GM18909 (cell line): ENCODE measurements around the gene RPS6KL1.

Experiments
- ATAC-seq: cut with Tn5 transposase; IDR thresholded peaks from one replicate; pipeline ENCODE4 v1.9.1; 2021; ENCODE audit warnings: mild to moderate bottlenecking; ENCODE audit not compliant: unreplicated experiment, poor library complexity

RPS6KL1 gene, protein sequence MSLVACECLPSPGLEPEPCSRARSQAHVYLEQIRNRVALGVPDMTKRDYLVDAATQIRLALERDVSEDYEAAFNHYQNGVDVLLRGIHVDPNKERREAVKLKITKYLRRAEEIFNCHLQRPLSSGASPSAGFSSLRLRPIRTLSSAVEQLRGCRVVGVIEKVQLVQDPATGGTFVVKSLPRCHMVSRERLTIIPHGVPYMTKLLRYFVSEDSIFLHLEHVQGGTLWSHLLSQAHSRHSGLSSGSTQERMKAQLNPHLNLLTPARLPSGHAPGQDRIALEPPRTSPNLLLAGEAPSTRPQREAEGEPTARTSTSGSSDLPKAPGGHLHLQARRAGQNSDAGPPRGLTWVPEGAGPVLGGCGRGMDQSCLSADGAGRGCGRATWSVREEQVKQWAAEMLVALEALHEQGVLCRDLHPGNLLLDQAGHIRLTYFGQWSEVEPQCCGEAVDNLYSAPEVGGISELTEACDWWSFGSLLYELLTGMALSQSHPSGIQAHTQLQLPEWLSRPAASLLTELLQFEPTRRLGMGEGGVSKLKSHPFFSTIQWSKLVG

DNA sequence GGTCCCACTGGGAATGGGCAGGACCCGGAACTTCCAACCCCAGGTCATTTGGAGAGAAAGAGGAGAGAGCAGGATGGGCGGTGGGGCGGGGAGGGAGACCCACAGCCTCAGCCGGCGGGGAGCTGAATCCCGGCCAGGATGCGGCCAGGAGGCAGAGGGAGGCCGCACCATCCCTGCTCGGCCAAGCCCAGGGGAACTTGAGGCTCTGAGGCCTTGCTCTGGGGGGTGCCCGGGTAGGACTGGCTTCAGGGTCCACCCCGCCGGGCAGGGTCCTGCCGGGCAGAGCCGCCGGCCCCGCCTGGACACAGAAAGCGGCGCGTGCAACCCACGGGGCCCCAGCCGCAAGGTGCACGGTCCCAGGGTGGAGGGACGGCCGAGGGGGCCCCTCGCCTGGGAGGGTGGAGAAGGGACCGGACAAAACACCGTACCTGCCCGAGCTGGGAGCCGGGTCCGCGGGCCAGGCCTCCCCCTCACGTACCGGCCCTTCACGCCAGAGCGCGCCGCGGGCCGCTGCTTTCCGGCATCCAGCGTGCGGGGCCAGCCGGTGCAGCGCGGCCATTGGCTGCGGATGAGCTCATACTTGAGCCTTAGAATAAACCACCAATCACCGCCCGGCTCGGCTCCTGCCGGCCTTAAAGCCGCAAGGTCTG, at the start of gene RPS6KL1:
Gene RPS6KL1 (minus strand): TSS at position 509 of the 650 bp plus-strand sequence. CDS start 1,719 bp downstream, outside the sequence.
- ATAC-seq, result peak; percentile 94

DNA sequence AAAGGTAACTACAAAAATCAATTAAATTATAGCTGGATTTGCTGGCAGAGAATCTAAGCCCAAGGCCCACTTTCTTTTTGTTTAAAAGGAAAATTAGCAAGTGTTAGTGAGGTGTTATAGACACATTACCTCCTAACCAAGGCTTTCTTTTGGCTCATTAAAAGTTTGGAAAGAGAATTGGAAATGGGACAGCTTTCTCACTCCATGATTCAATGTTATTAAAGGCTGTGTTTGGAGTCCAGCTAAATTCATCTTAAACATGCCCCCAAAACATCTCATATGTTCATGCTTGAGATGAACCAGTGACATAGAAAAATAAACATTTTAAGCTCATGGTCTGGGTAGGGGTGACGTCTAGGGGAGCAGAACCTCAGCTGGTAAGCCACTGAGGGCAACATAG, 45.8 kb upstream of the RPS6KL1 start:
- no peak for ATAC-seq

DNA sequence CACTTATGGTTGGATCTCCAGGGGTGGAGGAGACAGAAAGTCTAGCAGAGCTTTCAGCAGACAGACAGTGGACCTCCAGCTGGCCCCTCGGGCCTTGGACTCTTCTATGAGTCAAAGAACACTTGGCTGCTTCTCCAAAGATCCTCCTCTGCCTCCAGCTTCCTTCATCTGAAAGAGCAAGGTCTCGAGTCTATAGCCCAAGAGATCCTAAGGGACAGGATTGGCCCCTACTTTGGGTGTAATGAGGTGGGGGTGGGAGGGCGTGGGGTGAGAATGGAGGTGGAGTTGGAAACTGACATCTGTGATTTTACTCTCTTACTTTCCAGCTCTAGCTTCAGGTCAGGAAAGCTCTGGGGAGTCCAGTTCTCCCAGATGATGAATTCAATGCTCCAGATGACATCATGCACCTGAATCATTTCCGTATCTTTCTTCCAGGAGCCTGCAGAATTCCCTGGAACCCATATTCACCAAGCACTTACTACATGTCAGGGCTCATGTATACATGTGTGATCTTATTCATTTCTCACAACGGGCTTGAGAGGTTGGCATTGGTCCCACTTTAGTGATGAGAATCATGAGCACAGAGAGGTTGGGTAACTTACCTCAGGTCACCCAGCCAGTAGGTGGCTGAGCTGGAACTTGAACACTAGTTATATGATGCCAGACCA, 42.6 kb upstream of the RPS6KL1 start:
- ATAC-seq, result no peak

DNA sequence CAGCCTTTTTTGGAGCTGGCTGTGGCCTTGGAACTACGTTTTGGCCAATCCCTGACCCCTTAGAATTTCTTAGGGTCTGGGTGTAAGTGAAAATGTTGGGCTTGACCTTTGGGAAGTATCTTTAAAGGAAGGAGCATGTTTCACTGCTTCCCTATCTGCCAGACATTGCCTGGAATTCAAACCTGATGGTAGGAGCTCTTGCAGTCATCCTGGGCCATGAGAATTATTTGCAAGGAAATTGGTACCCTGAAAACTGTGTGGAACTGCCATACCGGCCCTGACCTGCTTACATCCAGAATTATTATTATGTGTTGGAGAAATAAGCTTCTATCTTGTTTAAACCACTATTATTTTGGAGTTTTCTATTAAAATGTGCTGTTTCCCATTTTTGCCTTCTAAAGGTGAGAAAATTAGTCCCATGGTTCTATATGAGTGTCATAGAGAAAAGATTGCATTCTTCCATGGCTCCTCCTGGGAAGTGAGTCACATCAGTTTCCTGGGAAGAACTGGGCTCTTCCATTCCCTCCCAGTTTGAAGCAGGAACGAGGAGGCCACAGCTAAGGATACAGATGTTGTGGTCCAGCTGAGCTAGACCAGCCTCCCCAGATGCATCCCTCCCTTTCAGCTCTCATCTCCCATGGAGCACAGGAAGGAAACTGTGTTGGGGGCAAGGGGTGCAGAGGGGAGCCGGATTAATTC, 41.9 kb upstream of the RPS6KL1 start:
- ATAC-seq, result no peak

DNA sequence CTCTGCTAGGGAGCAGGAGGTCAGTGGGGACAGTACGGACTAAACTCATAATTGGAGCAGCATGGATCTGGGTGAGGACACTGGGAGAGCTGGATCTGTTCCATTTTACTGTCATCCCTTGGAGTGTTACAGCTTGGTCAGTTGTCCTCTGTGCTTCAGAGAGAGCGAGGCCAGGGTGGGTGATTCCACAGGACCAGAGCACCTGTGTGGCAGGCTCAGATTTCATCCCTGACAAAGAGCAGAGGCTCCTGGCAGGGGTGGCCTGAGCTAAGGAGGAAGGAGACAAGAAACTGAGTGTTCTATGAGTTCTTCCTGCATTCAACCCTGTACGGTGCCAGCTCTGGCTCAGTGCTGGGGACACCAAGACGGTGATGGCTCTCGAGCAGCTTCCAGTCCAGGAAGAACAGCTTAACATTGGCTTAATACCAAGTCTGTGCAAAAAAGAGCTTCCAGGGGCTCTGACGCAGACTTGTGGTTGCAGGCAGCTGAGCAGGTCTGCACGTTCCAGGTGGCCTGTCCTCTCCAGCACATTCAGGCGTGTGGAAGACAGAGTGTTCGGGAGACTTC, 40.7 kb upstream of the RPS6KL1 start:
- no peak for ATAC-seq

DNA sequence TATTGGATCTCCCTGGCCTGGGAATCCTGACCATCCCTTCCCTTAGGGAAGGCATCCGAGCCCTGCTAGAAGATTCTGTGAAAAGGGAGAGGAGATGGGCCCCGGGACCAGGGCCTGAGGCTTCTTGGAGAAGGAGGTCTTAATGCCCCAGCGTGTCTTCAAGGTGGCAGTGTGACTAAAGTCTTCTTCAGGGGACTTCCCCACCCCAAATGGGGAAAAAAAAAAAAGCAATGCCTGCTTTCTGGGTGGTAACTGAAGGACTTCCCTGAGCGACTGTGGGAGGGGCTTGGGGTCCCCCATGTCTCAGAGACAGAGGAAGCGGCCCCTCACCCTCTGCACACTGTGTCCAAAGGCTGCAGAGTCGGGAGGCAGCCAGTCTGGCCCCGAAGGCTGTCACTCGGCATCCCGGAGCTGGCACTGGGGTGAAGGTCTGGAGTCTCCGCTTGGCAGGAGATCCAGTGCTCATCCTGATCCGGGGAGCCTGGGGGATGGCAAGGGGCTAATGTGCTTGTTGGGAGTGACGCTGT, 40.2 kb upstream of the RPS6KL1 start:
- no peak for ATAC-seq

DNA sequence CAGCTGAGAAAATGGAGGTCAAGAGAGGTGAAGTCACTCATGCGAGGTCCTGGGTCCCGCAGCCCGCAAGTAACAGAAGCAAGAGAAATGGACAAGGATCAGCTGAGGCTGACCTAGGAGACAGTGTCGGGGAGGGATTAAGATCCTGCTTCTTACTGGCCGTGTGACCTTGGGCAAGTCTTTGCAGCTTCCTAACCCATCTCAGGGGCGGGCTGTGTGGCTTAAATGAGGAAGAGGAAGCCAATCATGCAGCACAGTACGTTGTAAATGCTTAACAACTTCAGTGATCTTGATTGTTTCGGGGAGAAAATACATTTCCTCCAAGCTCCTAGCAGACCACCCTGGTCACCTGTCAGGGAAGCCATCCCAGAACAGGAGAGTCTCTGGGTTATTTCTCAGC, 39.4 kb upstream of the RPS6KL1 start:
- ATAC-seq, result no peak

DNA sequence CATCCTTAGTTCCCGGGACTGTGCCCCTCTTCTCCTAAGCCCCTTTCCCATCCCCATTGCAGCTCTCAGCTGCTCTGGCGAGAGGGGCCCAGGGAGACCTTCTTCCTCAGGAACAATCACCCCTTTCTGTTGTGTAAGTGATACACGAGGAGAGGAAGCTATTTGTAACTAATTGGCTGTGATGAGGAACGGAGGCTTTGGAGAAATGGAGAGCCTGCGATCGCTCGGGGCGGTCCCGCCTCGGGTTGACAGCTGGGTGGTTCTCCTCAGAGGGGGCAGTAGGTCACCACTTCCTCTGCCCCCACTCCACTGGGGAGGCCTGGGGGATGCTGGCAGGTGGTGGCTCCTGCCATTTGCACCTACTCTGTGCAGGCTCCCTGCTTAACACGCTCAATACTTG, 39.0 kb upstream of the RPS6KL1 start:
- ATAC-seq, result no peak

DNA sequence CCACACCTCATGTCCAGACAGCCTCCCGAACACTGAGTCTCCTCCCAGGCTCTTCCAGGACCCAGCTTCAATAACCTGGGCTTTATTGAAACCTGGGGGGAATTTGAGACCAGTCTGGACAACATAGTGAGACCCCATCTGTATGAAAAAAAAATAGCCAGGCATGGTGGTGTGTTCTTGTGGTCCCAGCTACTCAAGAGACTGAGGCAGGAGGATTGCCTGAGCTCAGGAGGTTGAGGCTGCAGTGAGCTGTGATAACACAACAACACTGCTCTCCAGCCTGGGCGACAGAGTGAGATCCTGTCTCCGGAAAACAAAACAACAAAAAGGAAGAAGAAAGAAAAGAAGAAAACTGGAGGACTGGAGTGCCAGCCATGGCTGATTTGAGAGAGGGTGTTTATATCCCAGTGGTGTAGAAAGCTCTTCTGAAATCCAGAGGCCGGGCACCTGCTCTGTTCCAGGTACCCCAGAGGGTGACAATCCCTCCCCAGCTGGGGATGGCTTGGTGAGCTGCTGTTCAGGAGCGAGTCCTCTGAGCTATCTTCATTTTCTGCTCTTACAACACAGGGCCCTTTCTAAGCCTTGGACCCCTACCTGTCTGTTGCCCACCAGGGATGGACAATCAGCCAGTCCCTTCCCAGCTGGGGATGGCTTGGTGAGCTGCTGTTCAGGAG, 38.3 kb upstream of the RPS6KL1 start:
- ATAC-seq, result no peak

DNA sequence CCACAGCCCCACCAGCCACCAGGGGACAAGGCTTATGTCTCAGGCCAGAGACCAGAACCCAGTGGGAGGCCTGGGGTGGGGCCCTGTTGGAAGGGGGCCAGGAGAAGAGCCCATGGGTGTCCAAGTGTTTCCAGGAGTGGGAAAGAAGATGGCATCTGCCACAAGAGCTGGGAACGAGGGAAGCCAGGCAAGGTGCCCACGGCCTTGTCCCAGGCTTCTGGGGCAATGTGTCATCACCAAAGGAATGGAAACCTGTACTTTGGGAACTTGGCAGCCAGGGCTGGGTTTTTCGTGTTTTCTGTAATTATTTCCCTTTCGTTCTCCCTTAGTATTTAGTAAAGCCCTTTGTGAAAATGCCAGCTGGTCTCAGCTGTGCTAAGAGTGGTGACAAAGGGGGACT, 37.7 kb upstream of the RPS6KL1 start:
- ATAC-seq, result no peak

DNA sequence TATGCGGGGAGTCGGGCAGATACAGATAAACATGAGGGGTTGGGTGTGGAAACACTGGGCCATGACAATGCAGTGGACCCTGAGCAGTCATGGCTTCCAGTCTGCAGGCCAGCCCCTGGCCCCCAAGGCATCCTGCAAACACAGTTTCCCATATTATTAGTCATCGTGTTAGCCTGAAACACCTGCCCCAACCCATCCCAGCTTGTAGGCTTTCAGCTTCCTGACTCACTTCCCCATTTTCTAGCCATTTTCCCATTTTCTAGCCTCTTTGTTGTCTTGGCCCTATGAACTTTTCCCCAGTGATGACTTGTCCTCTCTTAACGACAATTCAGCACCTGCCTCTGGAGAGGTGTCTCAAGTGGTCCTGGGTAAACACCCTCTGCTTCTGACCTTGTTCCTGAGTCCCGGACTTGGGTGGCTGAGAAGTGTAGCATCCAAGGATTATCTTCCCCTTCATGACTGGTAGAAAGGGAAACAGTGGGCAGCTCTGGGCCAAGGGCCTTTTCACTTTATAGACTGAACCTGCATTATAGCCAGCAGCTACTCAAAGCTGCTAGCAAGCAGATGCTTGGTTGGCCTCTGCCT, 36.6 kb upstream of the RPS6KL1 start:
- no peak for ATAC-seq

DNA sequence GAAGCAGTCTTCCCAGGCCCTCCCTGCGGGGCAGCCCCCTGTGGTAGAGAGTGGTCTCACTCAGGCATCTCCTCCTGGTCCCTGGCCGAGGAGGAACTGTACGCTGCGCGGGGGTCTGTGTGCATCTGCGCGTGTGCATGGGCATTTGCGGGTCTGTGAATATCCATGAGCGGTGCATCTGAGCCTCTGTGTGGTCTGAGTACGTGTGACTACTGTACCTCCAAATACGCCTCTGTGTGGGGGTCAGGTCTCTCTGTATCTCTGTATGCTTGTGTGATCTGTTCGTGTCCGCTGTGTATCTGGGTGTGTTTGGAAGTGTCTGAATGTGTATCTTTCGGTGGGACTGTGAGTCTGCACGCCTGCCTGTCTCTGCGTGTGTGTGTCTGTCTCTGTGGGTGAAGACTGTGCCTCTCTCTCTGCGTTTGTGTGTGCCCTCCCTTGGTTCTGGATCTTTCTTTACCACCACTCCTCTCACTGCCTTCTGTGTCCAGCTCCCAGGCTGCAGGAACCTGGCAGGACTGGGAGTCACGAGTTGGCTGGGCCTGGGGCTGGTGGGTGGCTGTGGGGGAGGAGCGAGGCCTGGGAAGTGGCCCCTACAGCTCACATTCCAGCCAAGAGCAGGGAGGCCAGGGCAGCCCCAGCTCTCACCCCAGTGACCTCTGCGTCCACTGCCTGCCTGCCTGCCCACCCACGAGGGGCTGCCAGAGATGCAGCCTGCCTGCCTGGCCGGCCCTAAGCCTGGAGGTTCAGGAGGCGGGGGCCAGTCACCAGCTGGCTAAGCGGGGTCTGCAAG, 33.4 kb upstream of the RPS6KL1 start:
- no peak for ATAC-seq

DNA sequence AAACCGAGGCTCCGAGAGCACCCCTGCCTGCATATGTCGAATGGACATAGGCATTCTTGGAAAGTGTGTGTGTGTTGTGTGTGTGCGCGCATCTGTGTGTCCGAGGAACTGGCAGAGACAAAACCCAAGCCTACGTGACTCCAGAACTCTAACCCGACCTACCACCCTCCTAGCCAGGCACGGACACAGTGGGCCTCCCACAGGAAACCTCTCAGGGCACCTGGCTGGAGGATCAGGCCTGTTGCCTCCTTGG, 32.9 kb upstream of the RPS6KL1 start:
- ATAC-seq, result no peak

DNA sequence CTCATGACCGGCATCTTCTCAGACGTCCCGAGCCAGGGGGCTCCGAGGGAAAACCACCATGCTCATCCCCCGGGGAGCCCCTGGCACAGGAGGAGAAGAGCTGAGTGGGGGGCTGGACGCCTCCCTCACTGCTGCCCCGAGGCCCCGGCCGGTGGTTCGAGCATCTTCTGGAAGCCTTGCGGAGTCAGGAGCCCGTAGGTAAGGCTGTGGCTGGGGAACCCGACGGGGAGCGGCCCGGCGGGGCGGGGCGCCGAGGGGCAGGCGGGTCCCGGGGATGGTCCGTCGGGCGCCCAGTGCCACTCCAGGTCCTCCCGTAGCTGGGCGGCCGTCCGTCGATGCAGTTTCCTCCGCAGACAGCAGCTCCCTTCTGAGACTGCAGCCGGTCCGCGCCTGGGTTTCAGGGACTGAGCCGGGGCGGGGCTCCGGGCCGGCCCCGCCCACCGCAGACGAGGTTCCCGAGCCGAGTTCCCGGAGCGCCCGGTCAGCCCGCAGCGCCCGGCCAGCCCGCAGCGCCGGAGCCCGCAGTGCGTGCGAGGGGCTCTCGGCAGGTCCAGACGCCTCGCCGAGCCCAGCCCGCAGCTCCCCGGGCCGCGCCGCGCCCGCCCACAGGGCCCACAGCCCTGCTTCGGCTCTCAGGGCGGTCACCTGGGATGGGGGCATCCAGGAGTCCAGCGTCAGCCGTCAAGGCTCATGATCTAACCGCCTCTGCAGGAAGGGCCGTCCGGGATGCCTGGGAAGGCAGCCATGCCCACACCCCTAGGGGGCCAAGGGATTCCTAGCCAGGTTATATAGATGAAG, 32.4 kb upstream of the RPS6KL1 start, which contains the start of gene PGF:
Gene PGF (minus strand): TSS at position 369 of the 798 bp plus-strand sequence. CDS start 355 bp downstream, at position 14.
- ATAC-seq, result no peak

DNA sequence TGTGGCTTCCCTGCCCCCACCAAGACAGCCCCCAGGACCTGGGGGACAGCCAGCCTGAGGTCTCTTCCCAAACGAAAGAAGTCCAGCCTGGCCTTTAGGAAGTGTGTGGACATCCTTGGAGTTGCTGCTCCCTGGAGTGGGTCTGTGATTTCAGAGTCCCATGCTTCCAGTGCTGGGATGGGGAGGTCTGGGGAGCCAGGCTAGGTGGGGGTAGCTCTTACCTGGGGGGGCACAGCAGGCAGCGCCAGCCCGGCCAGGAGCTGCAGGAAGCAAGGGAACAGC, 31.8 kb upstream of the RPS6KL1 start:
- ATAC-seq, result no peak

DNA sequence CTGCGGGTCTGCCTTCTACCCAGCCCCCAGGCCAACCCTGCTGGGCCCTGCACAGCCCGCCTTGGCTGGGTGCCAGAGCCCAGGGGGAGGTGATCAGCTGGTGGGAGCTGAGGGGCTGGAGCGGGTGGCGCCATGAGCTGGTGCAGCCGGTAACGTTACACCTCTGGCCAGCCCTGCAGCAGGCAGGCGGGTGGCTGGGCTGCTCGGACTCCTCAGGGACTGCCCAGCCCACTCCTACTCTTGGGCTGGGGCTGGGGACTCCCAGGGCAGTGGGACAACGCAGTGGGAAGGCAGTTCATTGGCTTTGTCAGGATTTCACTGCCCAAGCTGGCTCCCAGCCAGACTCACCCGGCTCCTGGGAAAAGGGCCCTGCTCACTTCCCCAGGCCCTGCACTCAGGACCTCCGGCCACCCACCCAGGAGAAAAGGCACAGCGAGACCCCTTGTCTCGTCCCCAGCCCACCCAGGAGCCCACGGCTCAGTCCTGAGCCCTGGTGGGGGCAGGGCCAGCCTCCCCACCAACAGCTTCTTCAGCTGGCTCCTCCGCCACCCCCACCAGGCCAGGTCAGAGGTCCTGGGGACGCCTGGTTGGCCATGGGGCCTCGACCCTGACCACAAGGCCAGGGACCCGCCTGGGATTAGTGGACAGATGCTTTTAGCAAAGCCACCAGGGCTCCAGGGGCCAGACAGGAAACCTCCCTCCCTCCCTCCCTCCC, 31.3 kb upstream of the RPS6KL1 start:
- ATAC-seq, result no peak

DNA sequence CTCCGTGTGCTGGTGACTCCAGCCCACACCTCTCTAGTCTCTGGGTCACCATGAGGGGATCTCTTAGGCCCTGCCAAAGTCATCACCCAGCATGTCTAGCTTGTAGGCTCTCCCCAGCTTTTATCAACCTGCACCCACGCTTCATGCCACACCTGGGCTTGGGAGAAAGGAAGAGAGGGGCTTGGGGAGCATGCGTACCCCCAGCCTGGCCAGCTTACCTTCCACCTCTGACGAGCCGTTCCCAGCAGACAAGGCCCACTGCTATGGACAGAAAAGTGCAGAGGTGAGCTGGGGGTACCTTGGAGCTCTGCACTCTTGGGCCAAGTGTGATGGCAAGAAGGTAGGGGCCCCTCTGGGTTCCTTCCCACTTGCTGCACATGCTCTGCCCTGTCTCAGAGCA, 30.6 kb upstream of the RPS6KL1 start:
- no peak for ATAC-seq
